ENCODE measurements around the gene RIN3. TPM values are rescaled to one million over a fixed set of nuclear protein-coding genes. Genes with fewer than 3 reads are reported as not detected.

Gene RIN3
- total RNA-seq, 1 experiment from 2014 or later = 2.6 TPM

GRCh38 chr14:92539419-92539818 lies 25.8 kb downstream of the RIN3 start:
- in situ Hi-C loops (cut with HindIII; ENCODE audit: low pct_unique_long_range_greater_than_20kb, low sequenced_read_pairs) = no loop called here
- no peak for DNase-seq (ENCODE audit: low read depth, low spot score)

GRCh38 chr14:92539875-92540274 lies 26.3 kb downstream of the RIN3 start:
- DNase-seq (ENCODE audit: low read depth, low spot score) = no peak
- in situ Hi-C loops (cut with HindIII; ENCODE audit: low pct_unique_long_range_greater_than_20kb, low sequenced_read_pairs) = no loop called here

GRCh38 chr14:92540472-92541048 lies 27.0 kb downstream of the RIN3 start:
- DNase-seq (ENCODE audit: low read depth, low spot score) = peak; percentile 47
- in situ Hi-C loops (cut with HindIII; ENCODE audit: low pct_unique_long_range_greater_than_20kb, low sequenced_read_pairs) = no loop called here

GRCh38 chr14:92542766-92543554 lies 29.4 kb downstream of the RIN3 start:
- peak; percentile 59 for DNase-seq (ENCODE audit: low read depth, low spot score)
- in situ Hi-C loops (cut with HindIII; ENCODE audit: low pct_unique_long_range_greater_than_20kb, low sequenced_read_pairs) = no loop called here

- in situ Hi-C loops (cut with HindIII; ENCODE audit: low pct_unique_long_range_greater_than_20kb, low sequenced_read_pairs) = no loop called here
- DNase-seq (ENCODE audit: low read depth, low spot score) = no peak
Observed at GRCh38 chr14:92544051-92544720, 30.6 kb downstream of the RIN3 start.

- in situ Hi-C loops (cut with HindIII; ENCODE audit: low pct_unique_long_range_greater_than_20kb, low sequenced_read_pairs) = no loop called here
- DNase-seq (ENCODE audit: low read depth, low spot score) = peak; percentile 16
Observed at GRCh38 chr14:92546347-92547053, 32.9 kb downstream of the RIN3 start.

- no peak for DNase-seq (ENCODE audit: low read depth, low spot score)
- in situ Hi-C loops (cut with HindIII; ENCODE audit: low pct_unique_long_range_greater_than_20kb, low sequenced_read_pairs) = no loop called here
Observed at GRCh38 chr14:92549105-92549858, 35.7 kb downstream of the RIN3 start.

- in situ Hi-C loops (cut with HindIII; ENCODE audit: low pct_unique_long_range_greater_than_20kb, low sequenced_read_pairs) = no loop called here
- DNase-seq (ENCODE audit: low read depth, low spot score) = no peak
Observed at GRCh38 chr14:92549859-92550230, 36.3 kb downstream of the RIN3 start.

GRCh38 chr14:92551044-92551841 lies 37.7 kb downstream of the RIN3 start:
- DNase-seq (ENCODE audit: low read depth, low spot score) = peak; percentile 17
- in situ Hi-C loops (cut with HindIII; ENCODE audit: low pct_unique_long_range_greater_than_20kb, low sequenced_read_pairs) = no loop called here

GRCh38 chr14:92552066-92552465 lies 38.5 kb downstream of the RIN3 start:
- DNase-seq (ENCODE audit: low read depth, low spot score) = peak; percentile 85
- in situ Hi-C loops (cut with HindIII; ENCODE audit: low pct_unique_long_range_greater_than_20kb, low sequenced_read_pairs) = no loop called here

GRCh38 chr14:92553438-92553837 lies 39.9 kb downstream of the RIN3 start:
- in situ Hi-C loops (cut with HindIII; ENCODE audit: low pct_unique_long_range_greater_than_20kb, low sequenced_read_pairs) = no loop called here
- DNase-seq (ENCODE audit: low read depth, low spot score) = no peak

GRCh38 chr14:92555465-92556111 lies 42.0 kb downstream of the RIN3 start:
- in situ Hi-C loops (cut with HindIII; ENCODE audit: low pct_unique_long_range_greater_than_20kb, low sequenced_read_pairs) = no loop called here
- DNase-seq (ENCODE audit: low read depth, low spot score) = no peak

- DNase-seq (ENCODE audit: low read depth, low spot score) = no peak
- in situ Hi-C loops (cut with HindIII; ENCODE audit: low pct_unique_long_range_greater_than_20kb, low sequenced_read_pairs) = no loop called here
Observed at GRCh38 chr14:92556255-92556741, 42.7 kb downstream of the RIN3 start.

GRCh38 chr14:92556863-92557543 lies 43.4 kb downstream of the RIN3 start:
- DNase-seq (ENCODE audit: low read depth, low spot score) = no peak
- in situ Hi-C loops (cut with HindIII; ENCODE audit: low pct_unique_long_range_greater_than_20kb, low sequenced_read_pairs) = no loop called here

- in situ Hi-C loops (cut with HindIII; ENCODE audit: low pct_unique_long_range_greater_than_20kb, low sequenced_read_pairs) = no loop called here
Observed at GRCh38 chr14:92557544-92557912, 43.9 kb downstream of the RIN3 start.

GRCh38 chr14:92558319-92558718 lies 44.7 kb downstream of the RIN3 start:
- in situ Hi-C loops (cut with HindIII; ENCODE audit: low pct_unique_long_range_greater_than_20kb, low sequenced_read_pairs) = no loop called here
- DNase-seq (ENCODE audit: low read depth, low spot score) = no peak

More at GRCh38 chr14:92557544-92557912, 43.9 kb downstream of the RIN3 start:
- DNase-seq (ENCODE audit: low read depth, low spot score) = no peak
